Thyroid gland (tissue), 4 donors: ENCODE measurements around the gene NUDT1.

Experiments used
- POLR2A ChIP-seq, 2 donors: fragments of 450-650 bp; IDR thresholded peaks; one replicate each; pipeline ENCODE4 v1.6.1; 2017; ENCODE audit warnings: antibody characterized with exemption in 2 of 2, mild to moderate bottlenecking in 2 of 2, moderate library complexity in 1 of 2
- TF ChIP-seq, protein P1 (sequence below), 6 experiments: fragments of 200-600 bp in 3 of 6; fragments of 450-650 bp in 3 of 6; sonication (generic) in 3 of 6; IDR thresholded peaks; one replicate each; pipeline ENCODE4 v1.5.1; 2016 to 2019; ENCODE audit warnings: antibody characterized with exemption in 6 of 6, mild to moderate bottlenecking in 2 of 6, inconsistent platforms in 1 of 6, moderate library complexity in 1 of 6

DNA sequence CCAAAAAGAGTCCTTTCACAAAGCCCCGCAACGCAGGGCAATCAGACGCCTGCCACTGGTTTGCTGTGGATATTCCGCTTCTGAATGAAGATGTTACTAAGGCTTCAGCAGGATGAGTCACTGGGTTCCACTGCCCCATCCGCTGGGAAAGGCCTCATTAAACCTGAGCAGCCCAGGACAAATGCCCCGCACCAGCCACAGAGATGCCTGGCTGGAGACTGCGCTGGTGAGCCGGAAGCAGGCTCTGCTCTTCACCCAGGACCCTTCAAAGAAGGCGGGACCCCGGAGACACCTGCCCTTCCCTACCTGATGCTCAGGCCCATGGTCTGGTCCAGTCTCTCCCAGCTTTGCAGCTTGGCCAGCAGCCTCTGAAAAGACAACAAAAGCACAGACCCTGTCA, 29.1 kb upstream of the NUDT1 start:
- TF ChIP-seq, protein P1, sequence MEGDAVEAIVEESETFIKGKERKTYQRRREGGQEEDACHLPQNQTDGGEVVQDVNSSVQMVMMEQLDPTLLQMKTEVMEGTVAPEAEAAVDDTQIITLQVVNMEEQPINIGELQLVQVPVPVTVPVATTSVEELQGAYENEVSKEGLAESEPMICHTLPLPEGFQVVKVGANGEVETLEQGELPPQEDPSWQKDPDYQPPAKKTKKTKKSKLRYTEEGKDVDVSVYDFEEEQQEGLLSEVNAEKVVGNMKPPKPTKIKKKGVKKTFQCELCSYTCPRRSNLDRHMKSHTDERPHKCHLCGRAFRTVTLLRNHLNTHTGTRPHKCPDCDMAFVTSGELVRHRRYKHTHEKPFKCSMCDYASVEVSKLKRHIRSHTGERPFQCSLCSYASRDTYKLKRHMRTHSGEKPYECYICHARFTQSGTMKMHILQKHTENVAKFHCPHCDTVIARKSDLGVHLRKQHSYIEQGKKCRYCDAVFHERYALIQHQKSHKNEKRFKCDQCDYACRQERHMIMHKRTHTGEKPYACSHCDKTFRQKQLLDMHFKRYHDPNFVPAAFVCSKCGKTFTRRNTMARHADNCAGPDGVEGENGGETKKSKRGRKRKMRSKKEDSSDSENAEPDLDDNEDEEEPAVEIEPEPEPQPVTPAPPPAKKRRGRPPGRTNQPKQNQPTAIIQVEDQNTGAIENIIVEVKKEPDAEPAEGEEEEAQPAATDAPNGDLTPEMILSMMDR (IDR thresholded peaks at IDR 0.05) = no peak
- no peak for TF ChIP-seq POLR2A (IDR thresholded peaks at IDR 0.05)
